SK-N-SH treated with all-trans-retinoic acid at 6 μM for 48 hours (cell line): ENCODE measurements around the gene CANX.

Source experiments
- ATAC-seq: fragments of 200-7000 bp; cut with Tn5 transposase; 3 replicates; pipeline ENCODE4 v1.9.1; 2020; ENCODE audit warnings: mild to moderate bottlenecking, moderate library complexity
- ARNTL ChIP-seq: fragments of 450-650 bp; formaldehyde crosslinking; IDR thresholded peaks from 2 replicates; pipeline ENCODE4 v1.5.0; 2020; ENCODE audit warnings: low read depth, mild to moderate bottlenecking, moderate library complexity, borderline replicate concordance
- BACH2 ChIP-seq: fragments of 250-450 bp; sonication (Bioruptor Pico); IDR thresholded peaks from 2 replicates; pipeline ENCODE4 v1.9.0; 2021; ENCODE audit warnings: mild to moderate bottlenecking, borderline replicate concordance
- ESRRG ChIP-seq: fragments of 250-450 bp; sonication (Bioruptor Pico); IDR thresholded peaks from 2 replicates; pipeline ENCODE4 v1.6.1; 2021; ENCODE audit warnings: mild to moderate bottlenecking
- OSR1 ChIP-seq: fragments of 250-450 bp; sonication (Bioruptor Pico); IDR thresholded peaks from 2 replicates; pipeline ENCODE4 v1.8.0; 2022; ENCODE audit warnings: moderate library complexity, mild to moderate bottlenecking, inconsistent platforms
- PATZ1 ChIP-seq: fragments of 250-450 bp; sonication (Bioruptor Pico); IDR thresholded peaks from 2 replicates; pipeline ENCODE4 v1.8.0; 2020; ENCODE audit warnings: mild to moderate bottlenecking, moderate library complexity, borderline replicate concordance
- POU6F1 ChIP-seq: fragments of 250-450 bp; sonication (Bioruptor Pico); IDR thresholded peaks from 2 replicates; pipeline ENCODE4 v1.8.0; 2021; ENCODE audit warnings: low read depth, mild to moderate bottlenecking, moderate library complexity, borderline replicate concordance
- PPARA ChIP-seq: fragments of 250-450 bp; sonication (Bioruptor Pico); IDR thresholded peaks from 2 replicates; pipeline ENCODE4 v1.5.0; 2020; ENCODE audit warnings: mild to moderate bottlenecking, borderline replicate concordance
- SNAI2 ChIP-seq: fragments of 250-450 bp; sonication (Bioruptor Pico); IDR thresholded peaks from 2 replicates; pipeline ENCODE4 v1.5.0; 2020; ENCODE audit warnings: mild to moderate bottlenecking, moderate library complexity
- TCF4 ChIP-seq: fragments of 250-450 bp; sonication (Bioruptor Pico); IDR thresholded peaks from 2 replicates; pipeline ENCODE4 v1.8.0; 2021; ENCODE audit warnings: mild to moderate bottlenecking, moderate library complexity, borderline replicate concordance
- TOX ChIP-seq: fragments of 250-450 bp; sonication (Bioruptor Pico); IDR thresholded peaks from 2 replicates; pipeline ENCODE4 v1.8.0; 2021; ENCODE audit warnings: mild to moderate bottlenecking, moderate library complexity, borderline replicate concordance
- ZC3H10 ChIP-seq: fragments of 250-450 bp; sonication (Bioruptor Pico); IDR thresholded peaks from 2 replicates; pipeline ENCODE4 v1.5.1; 2021; ENCODE audit warnings: mild to moderate bottlenecking, moderate library complexity
- ZFP3 ChIP-seq: fragments of 250-450 bp; sonication (Bioruptor Pico); IDR thresholded peaks from 2 replicates; pipeline ENCODE4 v1.5.0; 2020; ENCODE audit warnings: mild to moderate bottlenecking, moderate library complexity
- ZFP30 ChIP-seq: fragments of 450-650 bp; formaldehyde crosslinking; IDR thresholded peaks from 2 replicates; pipeline ENCODE4 v1.5.0; 2022; ENCODE audit warnings: mild to moderate bottlenecking, moderate library complexity
- ZNF565 ChIP-seq: fragments of 450-650 bp; formaldehyde crosslinking; conservative IDR thresholded peaks from 2 replicates; pipeline ENCODE4 v1.5.0; 2020; ENCODE audit warnings: low read depth, mild to moderate bottlenecking, moderate library complexity
- ZNF70 ChIP-seq: fragments of 450-650 bp; formaldehyde crosslinking; IDR thresholded peaks from 2 replicates; pipeline ENCODE4 v1.5.0; 2020; ENCODE audit warnings: mild to moderate bottlenecking, moderate library complexity
- ZNF8 ChIP-seq: fragments of 450-650 bp; formaldehyde crosslinking; IDR thresholded peaks from 2 replicates; pipeline ENCODE4 v1.5.0; 2020; ENCODE audit warnings: mild to moderate bottlenecking, moderate library complexity
- TF ChIP-seq, protein P1 (sequence below): fragments of 250-450 bp; sonication (Bioruptor Pico); IDR thresholded peaks from 2 replicates; pipeline ENCODE4 v1.5.0; 2020; ENCODE audit warnings: mild to moderate bottlenecking, moderate library complexity

Gene CANX

DNA sequence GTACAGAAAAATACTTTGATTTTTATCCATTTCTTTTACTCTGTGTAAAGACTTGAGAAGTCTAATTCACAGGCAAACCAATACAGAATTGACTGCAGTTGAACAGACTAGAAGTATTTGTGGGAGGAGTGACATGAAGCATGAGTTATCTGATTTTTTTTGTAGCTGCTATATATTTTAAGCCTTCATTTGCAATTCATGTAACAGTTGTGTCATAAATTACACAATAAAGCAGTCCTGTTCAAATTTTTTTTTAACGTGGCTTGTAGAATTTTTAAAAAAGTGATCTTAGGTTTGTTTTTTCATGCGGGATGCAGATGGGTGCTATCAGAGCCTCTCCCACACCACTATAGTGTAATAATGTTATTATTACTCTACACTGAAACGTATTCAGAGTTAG lies 31.0 kb downstream of the CANX start:
- no peak for TF ChIP-seq TCF4 (CRISPR knock-in tag)
- TF ChIP-seq, protein P1, sequence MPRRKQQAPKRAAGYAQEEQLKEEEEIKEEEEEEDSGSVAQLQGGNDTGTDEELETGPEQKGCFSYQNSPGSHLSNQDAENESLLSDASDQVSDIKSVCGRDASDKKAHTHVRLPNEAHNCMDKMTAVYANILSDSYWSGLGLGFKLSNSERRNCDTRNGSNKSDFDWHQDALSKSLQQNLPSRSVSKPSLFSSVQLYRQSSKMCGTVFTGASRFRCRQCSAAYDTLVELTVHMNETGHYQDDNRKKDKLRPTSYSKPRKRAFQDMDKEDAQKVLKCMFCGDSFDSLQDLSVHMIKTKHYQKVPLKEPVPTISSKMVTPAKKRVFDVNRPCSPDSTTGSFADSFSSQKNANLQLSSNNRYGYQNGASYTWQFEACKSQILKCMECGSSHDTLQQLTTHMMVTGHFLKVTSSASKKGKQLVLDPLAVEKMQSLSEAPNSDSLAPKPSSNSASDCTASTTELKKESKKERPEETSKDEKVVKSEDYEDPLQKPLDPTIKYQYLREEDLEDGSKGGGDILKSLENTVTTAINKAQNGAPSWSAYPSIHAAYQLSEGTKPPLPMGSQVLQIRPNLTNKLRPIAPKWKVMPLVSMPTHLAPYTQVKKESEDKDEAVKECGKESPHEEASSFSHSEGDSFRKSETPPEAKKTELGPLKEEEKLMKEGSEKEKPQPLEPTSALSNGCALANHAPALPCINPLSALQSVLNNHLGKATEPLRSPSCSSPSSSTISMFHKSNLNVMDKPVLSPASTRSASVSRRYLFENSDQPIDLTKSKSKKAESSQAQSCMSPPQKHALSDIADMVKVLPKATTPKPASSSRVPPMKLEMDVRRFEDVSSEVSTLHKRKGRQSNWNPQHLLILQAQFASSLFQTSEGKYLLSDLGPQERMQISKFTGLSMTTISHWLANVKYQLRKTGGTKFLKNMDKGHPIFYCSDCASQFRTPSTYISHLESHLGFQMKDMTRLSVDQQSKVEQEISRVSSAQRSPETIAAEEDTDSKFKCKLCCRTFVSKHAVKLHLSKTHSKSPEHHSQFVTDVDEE (CRISPR knock-in tag) = no peak
- no peak for TF ChIP-seq ZNF8 (CRISPR knock-in tag)
- TF ChIP-seq SNAI2 = no peak
- no peak for TF ChIP-seq TOX (CRISPR knock-in tag)
- no peak for TF ChIP-seq ZNF565
- TF ChIP-seq PATZ1 (CRISPR knock-in tag) = no peak
- no peak for TF ChIP-seq POU6F1 (CRISPR knock-in tag)
- TF ChIP-seq ZFP30 (CRISPR knock-in tag) = no peak
- no peak for TF ChIP-seq ARNTL (CRISPR knock-in tag)
- no peak for TF ChIP-seq PPARA (CRISPR knock-in tag)
- no peak for TF ChIP-seq ZFP3
- no peak for ATAC-seq

GRCh38 chr5:179730356-179730755 lies 31.6 kb downstream of the CANX start:
- ATAC-seq = no peak
- no peak for TF ChIP-seq ZC3H10 (CRISPR knock-in tag)
- TF ChIP-seq ZNF8 (CRISPR knock-in tag) = no peak

DNA sequence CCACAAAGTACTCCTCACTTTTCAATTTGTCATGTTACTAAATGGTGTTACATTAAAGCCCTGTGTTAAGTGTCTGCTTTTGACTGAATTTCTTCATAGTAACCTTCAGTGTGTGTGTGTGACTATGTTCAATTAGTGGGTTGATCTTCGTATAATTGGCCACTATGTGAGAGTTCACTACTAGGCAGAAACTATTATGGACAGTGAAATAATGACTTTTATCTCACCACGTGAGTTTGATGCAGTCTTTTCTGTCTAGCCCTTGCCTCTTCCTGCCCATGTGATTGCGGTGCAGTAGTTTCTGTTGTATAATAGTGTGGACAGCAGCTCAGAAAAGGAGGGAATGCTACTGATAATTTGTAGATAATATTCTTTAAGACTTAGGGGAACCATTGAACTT lies 32.1 kb downstream of the CANX start:
- no peak for ATAC-seq
- TF ChIP-seq ZNF8 (CRISPR knock-in tag) (no peak), ZC3H10 (CRISPR knock-in tag) (no peak), SNAI2 (no peak), BACH2 (no peak), ZNF565 (no peak), POU6F1 (CRISPR knock-in tag) (no peak), ARNTL (CRISPR knock-in tag) (no peak)

GRCh38 chr5:179731791-179732411 lies 33.1 kb downstream of the CANX start:
- peak; percentile 17 for ATAC-seq
- no peak for TF ChIP-seq PATZ1 (CRISPR knock-in tag)
- TF ChIP-seq OSR1 (CRISPR knock-in tag) = no peak
- no peak for TF ChIP-seq BACH2
- TF ChIP-seq ZC3H10 (CRISPR knock-in tag) = no peak
- TF ChIP-seq ZFP30 (CRISPR knock-in tag) = no peak
- TF ChIP-seq PPARA (CRISPR knock-in tag) = no peak
- no peak for TF ChIP-seq ESRRG (CRISPR knock-in tag)
- TF ChIP-seq ZNF8 (CRISPR knock-in tag) = no peak
- no peak for TF ChIP-seq ZNF70 (CRISPR knock-in tag)
- TF ChIP-seq, protein P1 (CRISPR knock-in tag) = no peak
- TF ChIP-seq ARNTL (CRISPR knock-in tag) = no peak
- no peak for TF ChIP-seq ZNF565
- TF ChIP-seq, all 23 proteins: peak for 0
